ENCODE data around the gene SORCS2.

GRCh38 chr4:7168106-7168505, 24.2 kb upstream of the SORCS2 start:
- TF ChIP-seq, protein P1, sequence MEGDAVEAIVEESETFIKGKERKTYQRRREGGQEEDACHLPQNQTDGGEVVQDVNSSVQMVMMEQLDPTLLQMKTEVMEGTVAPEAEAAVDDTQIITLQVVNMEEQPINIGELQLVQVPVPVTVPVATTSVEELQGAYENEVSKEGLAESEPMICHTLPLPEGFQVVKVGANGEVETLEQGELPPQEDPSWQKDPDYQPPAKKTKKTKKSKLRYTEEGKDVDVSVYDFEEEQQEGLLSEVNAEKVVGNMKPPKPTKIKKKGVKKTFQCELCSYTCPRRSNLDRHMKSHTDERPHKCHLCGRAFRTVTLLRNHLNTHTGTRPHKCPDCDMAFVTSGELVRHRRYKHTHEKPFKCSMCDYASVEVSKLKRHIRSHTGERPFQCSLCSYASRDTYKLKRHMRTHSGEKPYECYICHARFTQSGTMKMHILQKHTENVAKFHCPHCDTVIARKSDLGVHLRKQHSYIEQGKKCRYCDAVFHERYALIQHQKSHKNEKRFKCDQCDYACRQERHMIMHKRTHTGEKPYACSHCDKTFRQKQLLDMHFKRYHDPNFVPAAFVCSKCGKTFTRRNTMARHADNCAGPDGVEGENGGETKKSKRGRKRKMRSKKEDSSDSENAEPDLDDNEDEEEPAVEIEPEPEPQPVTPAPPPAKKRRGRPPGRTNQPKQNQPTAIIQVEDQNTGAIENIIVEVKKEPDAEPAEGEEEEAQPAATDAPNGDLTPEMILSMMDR (IDR thresholded peaks at IDR 0.05), result no peak
- no peak for TF ChIP-seq POLR2A (IDR thresholded peaks at IDR 0.05)
